Fibroblast of skin of right biceps (primary cell): ENCODE results near the gene HPCAL1.

ENCODE experiments used
- DNase-seq: peaks from one replicate; pipeline ENCODE4 v3.0.0-alpha.2; 2013

Gene HPCAL1

DNA sequence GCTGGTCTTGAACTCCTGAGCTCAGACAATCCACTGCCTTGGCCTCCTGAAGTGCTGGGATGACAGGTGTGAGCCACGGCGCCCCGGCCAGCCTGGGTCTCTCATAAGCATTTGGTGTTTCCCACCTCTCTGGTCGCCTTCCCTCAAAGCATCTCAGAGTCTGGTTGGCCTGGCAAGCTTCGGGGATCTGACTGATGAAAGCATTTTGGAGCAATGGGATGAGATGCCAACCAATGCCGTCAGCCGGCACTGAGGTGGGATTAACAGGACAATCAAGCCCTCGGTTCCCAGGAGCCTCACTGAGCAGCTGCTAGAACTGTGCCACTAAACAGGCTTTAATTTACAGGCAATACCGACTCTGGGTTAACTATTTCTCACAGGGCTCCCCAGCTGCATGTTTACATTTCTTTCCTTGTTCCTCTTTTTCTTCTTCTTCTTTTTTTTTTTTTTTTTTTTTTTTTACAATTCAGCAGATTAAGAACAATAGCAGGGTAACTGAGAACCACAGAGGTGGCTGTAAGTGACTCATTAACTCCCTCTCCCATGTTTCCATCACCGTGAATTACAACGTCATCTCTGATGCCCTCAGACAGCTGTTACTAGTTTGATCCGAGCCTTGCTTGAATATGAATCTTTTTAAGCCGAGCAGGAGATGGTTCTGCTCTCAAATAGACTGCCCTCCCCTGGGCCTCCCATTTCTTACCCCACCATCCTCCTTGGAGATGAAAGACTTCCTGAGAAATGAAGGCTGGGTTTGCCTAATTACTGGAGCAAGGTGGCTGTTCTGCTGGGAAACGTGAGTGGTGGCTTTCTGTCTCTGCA, 107.5 kb downstream of the HPCAL1 start:
- DNase-seq, result peak; percentile 38

DNA sequence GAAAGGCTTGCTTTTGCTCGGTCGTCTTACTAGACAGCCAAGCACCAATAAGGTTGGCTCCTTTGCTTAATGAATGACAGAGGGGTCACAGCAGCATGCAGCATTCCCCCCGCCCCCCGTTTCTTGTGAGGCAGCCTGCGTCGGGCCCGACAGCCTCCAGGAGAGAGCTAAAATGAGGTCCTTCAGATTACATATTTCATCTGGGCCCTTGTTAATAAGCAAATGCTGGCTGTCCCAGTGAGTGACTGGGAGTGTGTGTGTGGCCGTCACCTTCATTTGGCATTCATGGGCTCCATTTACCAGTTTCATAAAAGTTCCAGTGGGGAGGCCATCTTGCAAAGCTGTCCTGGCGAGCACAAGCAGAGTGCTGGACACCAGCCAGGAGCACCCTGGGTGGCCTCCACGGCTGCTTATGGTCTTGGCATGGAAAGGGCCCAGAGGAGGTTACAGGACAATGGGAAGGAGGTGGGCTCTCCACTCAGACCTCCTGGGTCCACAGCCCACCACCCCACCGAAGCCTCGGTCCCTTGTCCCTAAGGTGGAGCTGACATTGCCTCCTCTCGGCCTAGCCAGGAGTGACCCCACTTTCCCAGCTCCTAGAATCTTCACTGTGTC, 108.2 kb downstream of the HPCAL1 start:
- DNase-seq, result no peak

DNA sequence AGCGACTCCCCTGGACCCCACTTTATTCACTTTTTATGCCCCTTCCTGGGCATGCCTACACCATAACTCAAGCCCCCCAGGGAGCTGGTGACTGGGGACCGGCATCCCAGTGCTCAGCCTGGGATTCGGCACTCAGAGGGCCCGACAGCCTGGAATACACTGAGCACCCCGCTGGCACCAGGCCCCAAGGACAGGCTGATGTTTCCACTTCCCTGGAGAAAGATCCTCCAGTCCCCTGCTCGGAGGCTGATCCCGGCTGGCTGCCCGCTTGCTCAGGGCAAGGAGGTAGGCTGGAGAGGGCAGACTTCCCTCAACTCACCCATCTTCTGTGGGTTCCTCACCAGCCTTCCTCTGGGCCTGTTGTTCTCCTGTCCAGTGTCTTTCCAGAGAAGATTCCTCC, 108.9 kb downstream of the HPCAL1 start:
- DNase-seq, result no peak

DNA sequence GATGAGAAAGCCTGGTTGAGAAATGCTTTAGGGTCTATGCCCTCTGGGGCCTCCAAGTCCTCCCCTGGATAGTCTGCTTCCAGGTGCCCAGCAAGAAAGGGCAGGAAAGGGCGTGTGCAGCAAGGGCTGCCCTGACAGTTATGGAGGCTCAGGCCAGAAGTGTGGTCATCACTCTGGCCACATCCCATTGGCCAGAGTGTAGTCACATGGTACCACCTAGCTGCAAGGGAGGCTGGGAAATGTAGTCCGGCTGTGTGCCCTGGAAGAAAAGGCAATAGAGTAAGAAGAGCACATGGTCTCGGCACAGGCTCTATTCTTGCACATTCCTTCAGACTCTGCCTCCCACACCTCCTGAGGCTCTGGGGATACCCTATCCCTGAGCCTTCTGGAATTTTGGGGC, 109.7 kb downstream of the HPCAL1 start:
- DNase-seq, result peak; percentile 47

DNA sequence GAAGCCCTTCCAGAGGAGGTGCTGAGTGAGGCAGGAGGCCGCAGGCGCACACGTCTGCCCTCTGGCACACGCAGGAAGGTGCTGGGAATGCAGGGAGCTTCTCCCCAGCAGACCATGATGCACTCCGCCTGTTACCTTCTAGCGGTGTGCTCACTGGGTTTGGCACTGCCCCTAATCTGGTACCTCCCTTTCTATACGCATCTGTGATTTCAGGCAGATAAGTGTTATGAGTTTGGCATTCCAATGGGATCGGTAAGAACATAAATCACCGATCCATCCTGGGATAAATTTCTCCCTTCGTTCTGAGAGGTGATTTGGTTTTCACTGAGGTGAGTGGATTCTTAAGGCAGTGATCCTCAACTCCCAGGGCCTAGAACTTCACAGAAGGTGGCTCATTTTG, 110.8 kb downstream of the HPCAL1 start:
- DNase-seq, result no peak

DNA sequence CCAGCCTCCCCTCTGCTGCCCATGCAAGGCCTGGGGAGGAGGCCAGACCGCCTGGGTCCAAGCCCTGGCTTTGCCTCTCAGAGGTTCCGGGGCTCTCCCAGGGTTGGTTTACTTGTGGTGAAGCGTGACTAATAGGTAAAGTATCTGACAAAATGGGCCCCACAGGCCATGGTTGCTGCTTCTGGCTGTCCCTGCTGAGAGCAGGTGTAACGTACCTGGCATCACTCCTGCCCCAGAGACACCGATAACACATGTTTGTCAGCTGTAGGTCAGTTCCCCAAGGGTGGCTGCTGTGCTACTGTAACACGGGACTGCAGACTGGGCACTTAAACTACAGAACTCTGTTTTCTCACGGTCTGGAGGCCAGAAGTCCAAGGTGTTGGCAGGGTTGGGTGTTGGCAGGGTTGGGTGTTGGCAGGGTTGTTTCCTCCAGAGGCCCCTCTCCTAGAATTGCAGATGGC, 111.3 kb downstream of the HPCAL1 start:
- peak; percentile 27 for DNase-seq

DNA sequence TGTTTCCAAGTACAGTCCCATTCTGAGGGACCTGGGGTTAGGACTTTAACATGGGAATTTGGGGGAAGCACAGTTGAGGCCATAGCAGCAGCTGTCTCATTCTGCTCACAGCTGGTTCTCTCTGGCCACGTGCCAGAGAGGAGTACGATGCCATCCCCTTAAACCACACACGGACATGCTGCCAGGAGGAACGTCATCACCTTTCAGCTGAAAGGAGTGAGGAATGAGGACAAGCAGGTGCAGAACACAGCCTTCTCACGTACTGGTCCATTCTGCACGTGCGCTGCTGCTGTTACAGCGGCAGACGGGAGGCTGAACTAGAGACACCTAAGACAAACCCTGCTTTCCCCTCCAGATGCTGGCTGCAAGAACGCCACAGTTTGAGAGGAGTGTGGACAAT, 111.9 kb downstream of the HPCAL1 start:
- DNase-seq, result no peak

DNA sequence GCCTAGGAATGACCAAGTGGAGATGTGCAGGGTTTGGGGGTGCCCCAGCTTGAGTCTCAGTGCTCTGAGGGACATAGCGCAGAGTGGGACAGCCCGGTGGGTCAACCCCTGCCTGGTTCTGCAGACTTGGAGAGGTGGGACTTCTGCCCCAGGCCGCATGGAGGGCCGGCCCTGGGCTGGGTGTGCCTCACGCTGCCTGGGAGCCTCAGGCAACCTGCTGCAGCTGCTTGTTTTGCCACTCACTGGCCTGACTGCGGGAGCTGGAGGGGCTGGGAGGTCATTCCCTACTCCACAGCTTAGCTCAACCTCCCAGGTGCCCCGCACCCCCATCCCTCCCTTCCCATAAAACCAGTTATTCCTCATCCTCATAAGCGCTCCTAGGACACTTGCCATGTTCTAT, 112.3 kb downstream of the HPCAL1 start:
- no peak for DNase-seq

DNA sequence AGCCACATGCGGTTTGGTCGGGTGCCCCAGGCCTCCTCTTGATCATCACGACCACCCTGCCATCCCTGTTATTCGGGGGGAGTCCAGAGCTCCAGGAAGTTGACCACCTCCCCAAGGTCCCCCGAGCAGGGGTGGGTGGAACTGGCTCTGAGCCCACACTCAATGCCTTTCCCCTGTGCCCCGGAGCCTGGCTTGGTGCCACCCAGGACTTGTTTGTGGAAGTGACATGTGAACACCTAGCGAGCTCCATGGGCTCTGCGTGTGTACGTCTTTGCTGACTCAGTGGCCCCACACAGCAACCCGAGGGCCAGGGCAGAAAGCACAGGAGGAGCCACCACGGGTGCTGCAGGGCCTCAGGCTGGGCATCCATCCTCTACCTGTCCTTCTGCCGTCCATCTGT, 112.9 kb downstream of the HPCAL1 start:
- DNase-seq, result no peak

DNA sequence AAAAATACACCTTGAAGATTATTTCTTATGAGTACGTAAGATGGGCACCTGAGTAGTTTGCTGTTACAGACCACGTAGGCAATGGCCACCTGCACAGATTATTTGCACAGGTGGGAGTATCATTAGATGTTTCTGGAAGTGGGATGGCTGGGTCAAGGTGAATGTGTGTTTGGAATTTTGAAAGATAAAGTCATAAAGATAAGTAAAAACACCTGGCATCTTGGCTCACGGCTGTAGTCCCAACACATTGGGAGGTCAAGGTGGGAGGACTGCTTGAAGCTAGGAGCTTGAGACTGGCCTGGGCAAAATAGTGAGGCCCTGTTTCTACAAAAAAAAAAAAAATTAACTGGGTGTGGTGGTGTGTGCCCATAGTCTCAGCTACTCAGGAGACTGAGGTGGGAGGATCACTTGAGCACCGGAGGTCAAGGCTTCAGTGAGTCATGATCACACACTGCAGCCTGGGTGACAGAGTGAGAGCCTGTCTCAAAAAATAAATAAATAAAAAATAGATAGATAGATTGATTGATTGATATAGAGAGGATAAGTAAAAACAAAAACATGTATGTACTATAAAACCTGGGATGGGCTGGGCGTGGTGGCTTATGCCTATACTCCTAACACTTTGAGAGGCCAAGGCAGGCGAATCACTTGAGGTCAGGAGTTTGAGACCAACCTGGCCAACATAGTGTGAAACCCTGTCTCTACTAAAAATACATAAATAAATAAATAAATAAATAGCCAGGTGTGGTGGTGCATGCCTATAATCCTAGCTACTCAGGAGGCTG, 115.0 kb downstream of the HPCAL1 start:
- no peak for DNase-seq

DNA sequence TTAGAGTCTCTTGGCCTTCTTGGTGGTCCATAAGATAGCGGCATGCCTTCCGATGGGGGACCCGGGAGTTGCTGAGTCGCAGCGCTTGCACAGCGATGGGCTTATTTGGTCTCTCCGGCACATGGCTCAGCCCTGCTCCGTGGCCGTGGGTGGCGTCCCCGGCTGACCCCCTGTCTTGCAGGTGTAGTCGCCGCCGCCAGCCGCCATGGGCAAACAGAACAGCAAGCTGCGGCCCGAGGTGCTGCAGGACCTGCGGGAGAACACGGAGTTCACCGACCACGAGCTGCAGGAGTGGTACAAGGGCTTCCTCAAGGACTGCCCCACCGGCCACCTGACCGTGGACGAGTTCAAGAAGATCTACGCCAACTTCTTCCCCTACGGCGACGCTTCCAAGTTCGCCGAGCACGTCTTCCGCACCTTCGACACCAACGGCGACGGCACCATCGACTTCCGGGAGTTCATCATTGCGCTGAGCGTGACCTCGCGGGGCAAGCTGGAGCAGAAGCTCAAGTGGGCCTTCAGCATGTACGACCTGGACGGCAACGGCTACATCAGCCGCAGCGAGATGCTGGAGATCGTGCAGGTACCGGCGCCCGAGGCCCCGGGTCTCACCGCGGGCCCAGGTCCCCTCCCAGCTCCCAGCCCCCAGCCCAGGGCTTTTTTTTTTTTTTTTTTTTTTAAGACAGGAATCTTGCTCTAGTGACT, 117.0 kb downstream of the HPCAL1 start:
- no peak for DNase-seq

DNA sequence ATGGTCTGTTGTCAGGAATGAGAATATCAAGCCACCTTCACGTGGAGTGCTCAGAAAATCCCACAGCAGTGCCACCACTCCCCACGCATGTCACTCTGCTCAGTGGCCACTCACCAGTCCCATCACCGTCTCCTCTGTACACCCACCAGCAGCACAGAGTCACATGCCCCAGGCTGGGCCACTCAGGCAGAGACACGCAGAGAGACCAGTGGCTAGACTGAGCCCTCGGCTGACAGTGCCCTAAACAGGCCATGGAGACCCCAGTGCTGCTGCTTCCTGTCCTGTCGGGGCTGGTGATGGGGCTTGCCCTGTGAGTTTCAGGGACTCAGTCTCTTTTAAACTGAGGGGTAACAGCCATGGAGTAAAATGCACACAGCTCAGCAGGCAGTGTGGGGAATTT, 119.5 kb downstream of the HPCAL1 start:
- DNase-seq, result no peak

DNA sequence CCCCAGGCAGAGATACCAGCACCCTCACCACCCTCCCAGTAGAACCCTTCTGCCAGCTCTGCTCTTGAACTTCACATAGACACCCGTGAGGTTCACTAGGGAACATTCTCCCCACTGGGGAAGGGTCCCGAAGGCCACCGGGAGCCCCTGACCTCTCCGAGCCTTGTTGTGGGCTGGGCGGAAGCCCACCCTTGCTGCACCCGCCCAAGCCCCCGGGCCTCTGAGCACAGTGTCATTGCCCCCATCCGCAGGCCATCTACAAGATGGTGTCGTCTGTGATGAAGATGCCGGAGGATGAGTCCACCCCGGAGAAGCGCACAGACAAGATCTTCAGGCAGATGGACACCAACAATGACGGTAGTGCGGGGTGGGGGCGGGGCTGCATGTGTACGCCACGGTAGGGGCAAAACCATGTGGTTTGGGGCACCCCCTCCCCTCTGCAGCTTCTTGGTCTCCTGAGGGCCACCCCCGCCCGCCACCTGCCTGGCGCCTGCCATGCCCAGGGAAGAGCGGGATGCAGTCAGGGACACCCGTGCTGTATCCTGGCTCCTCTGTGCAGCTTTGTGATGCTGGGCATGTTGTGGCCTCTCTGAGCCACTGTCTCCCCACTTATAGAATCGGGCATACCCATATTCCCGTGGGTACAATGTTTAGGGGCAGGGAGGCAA, 120.2 kb downstream of the HPCAL1 start:
- DNase-seq, result no peak

DNA sequence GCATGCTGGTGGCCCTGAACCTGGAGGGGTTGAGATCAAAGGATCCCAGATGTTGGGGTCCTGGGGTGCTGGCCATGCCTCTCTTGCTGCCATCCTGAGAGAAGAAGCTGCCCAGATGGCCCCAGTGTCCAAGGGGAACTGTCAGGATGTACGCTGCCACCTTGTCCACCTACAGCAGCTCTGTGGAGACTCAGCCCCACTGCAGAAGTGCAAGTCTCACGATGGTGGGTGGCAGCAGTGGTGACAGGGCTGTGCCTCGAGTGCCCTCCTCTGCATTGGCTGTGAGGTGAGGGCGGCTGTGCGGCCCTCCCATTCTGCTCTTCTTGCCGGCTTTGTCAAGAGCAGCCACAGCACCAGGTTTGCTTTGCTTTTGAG, 120.7 kb downstream of the HPCAL1 start:
- no peak for DNase-seq

DNA sequence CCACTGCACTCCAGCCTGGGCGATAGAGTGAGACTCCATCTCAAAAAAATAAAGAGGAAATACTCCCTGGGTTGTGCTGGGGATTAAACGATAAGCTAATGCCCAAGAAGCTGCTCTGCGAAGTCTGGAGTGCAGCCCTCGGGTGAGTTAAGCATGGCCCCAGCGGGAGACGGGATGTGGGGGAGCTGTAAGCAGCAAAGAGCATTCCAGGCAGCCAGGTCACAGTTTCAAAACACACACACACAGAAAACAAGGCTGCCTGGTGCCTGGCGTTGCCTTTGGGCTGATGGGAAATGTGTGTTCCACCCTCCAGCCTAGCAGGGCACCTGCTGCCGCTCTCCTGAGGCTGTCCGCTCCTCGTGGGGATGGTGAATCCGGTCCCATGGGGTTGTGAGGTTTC, 121.3 kb downstream of the HPCAL1 start:
- DNase-seq, result peak; percentile 90

DNA sequence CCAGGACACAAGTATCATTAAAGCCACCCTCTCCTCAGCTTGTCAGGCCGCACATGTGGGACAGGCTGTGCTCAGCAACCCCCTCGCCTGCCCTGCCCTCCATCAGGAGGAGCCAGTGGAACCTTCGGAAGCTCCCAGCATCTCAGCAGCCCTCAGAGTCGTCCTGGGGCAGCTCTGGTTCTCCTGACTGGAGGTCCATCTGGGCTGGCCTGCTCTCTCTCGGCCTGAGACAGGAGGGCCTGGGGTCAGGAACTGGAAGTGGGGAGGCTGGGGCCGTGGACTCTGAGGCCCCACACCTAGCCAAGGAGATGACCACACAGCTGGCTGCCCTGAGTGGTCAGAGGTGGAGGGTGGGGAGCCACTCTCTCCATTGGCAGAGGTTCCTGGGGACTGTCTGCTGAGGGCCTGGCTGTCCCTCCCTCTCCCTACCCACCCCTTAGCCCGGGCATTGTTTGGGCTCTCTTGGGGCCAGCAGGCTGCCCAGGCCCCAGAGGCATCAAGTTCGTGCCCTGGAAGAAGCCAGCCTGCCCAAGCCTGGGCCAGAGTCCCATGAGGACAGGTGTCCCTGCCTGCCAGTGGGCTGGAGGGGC, 122.3 kb downstream of the HPCAL1 start:
- no peak for DNase-seq

DNA sequence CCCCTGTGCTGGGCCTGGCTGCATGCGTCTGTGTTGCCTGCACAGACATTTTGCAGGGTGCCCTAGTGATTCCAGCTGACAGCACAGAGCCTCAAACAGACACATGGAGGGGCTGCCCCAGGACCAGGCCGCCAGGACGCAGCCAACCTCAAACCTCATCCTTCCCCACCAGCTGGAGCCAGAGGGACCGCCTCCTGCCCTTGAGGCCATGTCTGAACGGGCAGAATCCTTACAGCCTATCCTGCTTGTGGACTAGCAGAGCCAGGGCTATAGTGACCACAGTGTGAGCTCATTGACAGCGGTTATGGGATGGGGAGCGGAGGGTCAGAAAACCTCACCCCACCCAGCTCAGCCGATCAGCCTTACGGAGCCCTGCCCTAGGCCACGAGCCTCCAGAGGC, 123.0 kb downstream of the HPCAL1 start:
- no peak for DNase-seq

DNA sequence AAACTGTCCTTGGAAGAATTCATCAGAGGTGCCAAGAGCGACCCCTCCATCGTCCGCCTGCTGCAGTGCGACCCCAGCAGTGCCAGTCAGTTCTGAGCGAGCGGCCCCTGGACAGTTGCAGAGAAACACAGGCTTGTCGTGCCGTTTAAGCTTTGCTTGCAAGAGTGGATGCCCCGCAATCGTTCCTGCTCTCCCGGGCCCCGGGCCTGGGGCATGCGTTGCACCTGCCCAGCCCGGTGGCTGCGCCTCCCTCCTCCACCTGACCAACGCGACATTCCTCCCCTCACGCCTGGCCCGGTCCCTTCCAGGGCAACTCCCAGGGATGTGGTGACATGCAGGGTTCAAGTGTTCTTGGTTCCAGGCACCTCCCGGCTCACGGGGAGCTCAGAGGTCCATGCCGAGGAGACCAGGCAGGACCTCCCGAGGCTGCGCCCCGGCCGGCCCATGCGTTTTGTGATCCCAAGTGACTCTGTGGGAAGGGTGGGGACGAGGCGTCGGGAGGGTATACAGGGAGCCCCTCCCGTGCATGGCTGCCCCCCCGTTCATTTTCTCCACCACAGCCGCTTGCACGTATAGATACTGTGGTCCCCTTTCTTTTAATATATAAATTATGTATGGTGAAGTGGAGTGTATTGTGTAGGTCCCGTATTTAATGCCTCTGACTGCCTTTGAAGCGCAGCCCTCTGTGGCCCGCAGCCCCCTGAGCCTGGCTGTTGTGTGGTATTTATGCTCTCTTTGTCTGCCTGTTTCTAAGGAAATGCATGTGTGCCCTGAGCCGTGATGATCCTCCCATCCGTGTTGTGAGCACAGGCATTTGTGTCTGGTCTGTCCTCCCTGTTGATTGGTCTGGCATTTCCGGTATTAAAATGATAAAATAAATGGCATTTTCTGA, 124.3 kb downstream of the HPCAL1 start:
- DNase-seq, result no peak

DNA sequence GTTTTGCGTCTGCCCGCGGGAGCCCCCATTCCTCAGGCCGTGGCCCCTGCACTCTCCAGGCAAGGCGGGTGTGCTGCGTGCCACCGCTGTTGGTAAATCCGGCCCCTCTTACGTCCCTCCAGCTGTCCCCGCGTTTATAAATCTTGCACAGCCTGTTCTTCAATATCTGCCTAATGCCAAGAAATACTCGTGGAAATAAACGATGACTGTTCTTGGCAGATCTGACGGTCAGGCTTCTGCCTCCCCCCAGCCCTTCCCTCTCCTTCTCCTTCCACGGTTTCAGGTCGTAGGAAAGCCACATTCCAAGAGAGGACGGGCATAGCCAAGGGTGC, 124.9 kb downstream of the HPCAL1 start:
- DNase-seq, result no peak

DNA sequence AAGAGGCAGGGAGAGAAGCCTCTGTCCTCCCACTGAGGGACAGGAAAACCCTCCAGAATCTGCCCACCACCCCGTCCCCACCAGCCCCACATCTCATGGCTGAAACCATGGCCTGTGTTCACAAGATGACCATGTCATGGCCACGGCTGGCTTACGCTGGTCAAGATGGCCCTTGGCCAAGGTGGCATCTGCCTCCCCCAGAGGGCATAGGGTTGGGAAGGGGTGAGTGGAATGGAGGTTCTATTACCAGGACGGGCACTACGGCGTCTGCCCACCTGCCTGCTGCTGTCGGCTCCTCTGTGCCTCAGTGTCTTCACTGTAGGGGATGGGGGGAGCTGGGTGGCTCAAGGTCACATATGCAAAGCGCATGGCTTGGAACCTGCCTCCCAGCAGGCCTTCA, 125.7 kb downstream of the HPCAL1 start:
- no peak for DNase-seq

DNA sequence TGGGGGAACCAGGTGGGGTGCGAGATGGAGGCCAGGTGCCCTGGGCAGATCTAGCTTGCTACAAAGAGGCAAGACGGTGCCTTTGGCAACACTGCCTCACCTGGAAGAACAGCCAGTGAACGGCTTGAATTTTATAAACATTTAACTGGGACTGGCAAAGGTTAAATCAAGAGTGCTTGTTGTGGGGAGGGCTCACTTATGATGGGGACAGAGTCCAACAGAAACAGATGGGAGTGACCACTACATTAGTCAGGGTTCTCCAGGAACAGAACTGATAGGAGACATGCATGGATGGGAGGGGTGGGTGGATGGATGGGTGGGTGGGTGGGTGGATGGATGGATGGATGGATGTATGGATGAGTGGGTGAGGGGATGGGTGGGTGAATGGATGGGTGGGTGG, 126.2 kb downstream of the HPCAL1 start:
- DNase-seq, result no peak
